CD4-positive, CD25-positive, alpha-beta regulatory T cell (primary cell): ENCODE data around the gene ZMYND15. TPM values are rescaled to one million over a fixed set of nuclear protein-coding genes. Genes with fewer than 3 reads are reported as not detected.
A peak's percentile ranks its signal among the peaks of the same experiment; 100 is the strongest.

Experiments used
- ATAC-seq, 2 donors: fragments of 150-1000 bp; cut with Tn5 transposase; one replicate each; pipeline ENCODE4 v1.10.0; 2021; ENCODE audit warnings: low read depth in 2 of 2, moderate number of reproducible peaks in 2 of 2, moderate library complexity in 1 of 2
- DNase-seq, 3 donors: peaks; one replicate each; pipeline versions ENCODE4 v3.0.0 to v3.0.0-alpha.2; 2012 to 2022; ENCODE audit warnings: mixed read lengths in 1 of 3
- H3K27ac ChIP-seq: one replicate; pipeline ENCODE4 v1.7.0; 2013; ENCODE audit warnings: mild to moderate bottlenecking, low read length; ENCODE audit not compliant: insufficient read depth, poor library complexity, severe bottlenecking
- H3K27me3 ChIP-seq: one replicate; pipeline ENCODE4 v1.7.0; 2013; ENCODE audit warnings: low read length; ENCODE audit not compliant: control insufficient read depth, insufficient read depth
- H3K36me3 ChIP-seq: one replicate; pipeline ENCODE4 v1.7.0; 2013; ENCODE audit warnings: mild to moderate bottlenecking, low read length, moderate library complexity; ENCODE audit not compliant: control insufficient read depth, insufficient read depth
- H3K4me1 ChIP-seq: 2 replicates; pipeline ENCODE4 v1.7.0; 2013; ENCODE audit warnings: mild to moderate bottlenecking, low read length; ENCODE audit not compliant: insufficient read depth, control insufficient read depth, poor library complexity, severe bottlenecking
- H3K4me3 ChIP-seq: one replicate; pipeline ENCODE4 v1.7.0; 2013; ENCODE audit warnings: low read depth, mild to moderate bottlenecking, low read length, moderate library complexity
- H3K9me3 ChIP-seq, 2 experiments: 1 replicate in 1 of 2; 2 replicates in 1 of 2; pipeline ENCODE4 v1.7.0; 2013; ENCODE audit warnings: low read length in 2 of 2, mild to moderate bottlenecking in 1 of 2, moderate library complexity in 1 of 2; ENCODE audit not compliant: control insufficient read depth in 2 of 2
- H3K27ac Mint-ChIP-seq, 3 donors: one replicate each; pipeline ENCODE4 v1.8.0; 2020 to 2022; ENCODE audit warnings: mild to moderate bottlenecking in 3 of 3, mixed read lengths in 3 of 3, moderate library complexity in 2 of 3
- H3K27me3 Mint-ChIP-seq: one replicate; pipeline ENCODE4 v1.8.0; 2022; ENCODE audit warnings: mild to moderate bottlenecking, mixed read lengths
- H3K36me3 Mint-ChIP-seq: one replicate; pipeline ENCODE4 v1.8.0; 2020; ENCODE audit warnings: mixed read lengths
- H3K4me1 Mint-ChIP-seq, 4 donors: one replicate each; pipeline ENCODE4 v1.8.0; 2020 to 2022; ENCODE audit warnings: mixed read lengths in 4 of 4, mild to moderate bottlenecking in 1 of 4
- H3K4me3 Mint-ChIP-seq, 4 donors: one replicate each; pipeline ENCODE4 v1.8.0; 2020 to 2022; ENCODE audit warnings: mild to moderate bottlenecking in 4 of 4, mixed read lengths in 4 of 4, moderate library complexity in 3 of 4
- H3K9me3 Mint-ChIP-seq, 7 donors: one replicate each; pipeline ENCODE4 v1.8.0; 2020 to 2022; ENCODE audit warnings: mixed read lengths in 7 of 7, mild to moderate bottlenecking in 3 of 7, moderate library complexity in 2 of 7
- polyA plus RNA-seq, 4 donors: library from polyadenylated mRNA; unstranded; fragments of 300-500 nt; fragmentation: Illumina TruSeq; gene quantifications; one replicate each; pipeline ENCODE4 v1.2.3, GENCODE V29; 2021
- total RNA-seq: library from RNA; stranded (reverse); gene quantifications from one replicate; pipeline ENCODE4 v1.2.3, GENCODE V29; 2022

ZMYND15 gene
- total and polyA plus RNA-seq, 5 donors from 2014 or later, result 1.0 TPM; not detected in 4

DNA sequence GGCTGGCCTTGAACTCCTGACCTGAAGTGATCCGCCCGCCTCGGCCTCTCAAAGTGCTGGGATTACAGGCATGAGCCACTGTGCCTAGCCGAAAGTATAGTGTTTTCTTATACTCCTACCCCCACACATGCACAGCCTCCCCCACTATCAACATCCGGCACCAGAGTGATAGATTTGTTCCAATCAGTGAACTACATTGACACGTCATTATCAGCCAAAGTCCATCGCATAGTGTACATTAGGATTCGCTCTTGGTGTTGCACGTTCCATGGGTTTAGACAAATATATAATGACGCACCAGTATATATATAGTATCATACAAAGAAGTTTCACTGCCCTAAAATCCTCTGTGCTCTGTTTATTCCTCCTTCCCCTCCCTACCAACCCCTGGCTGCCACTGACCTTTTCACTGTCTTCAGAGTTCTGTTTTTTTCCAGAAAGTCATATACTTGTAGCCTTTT, 20.2 kb downstream of the ZMYND15 start:
- H3K9me3 ChIP-seq, result no peaks in the 10 kb centered on the region
- no peak overlapping the region for H3K27ac ChIP-seq
- no peak overlapping the region for H3K4me3 ChIP-seq
- H3K27me3 ChIP-seq, result no peaks in the 10 kb centered on the region
- no peak overlapping the region for H3K27ac Mint-ChIP-seq
- no peaks in the 10 kb centered on the region for H3K4me1 ChIP-seq
- H3K27me3 Mint-ChIP-seq, result peaks cover 49% of the 10 kb centered on the region
- no peak for DNase-seq
- H3K4me3 Mint-ChIP-seq, result no peak overlapping the region
- no peaks in the 10 kb centered on the region for H3K4me1 Mint-ChIP-seq
- H3K9me3 Mint-ChIP-seq, result no peaks in the 10 kb centered on the region
- ATAC-seq, result no peak
- no peaks in the 10 kb centered on the region for H3K36me3 ChIP-seq
- no peaks in the 10 kb centered on the region for H3K36me3 Mint-ChIP-seq

- ATAC-seq (no peak), DNase-seq (no peak)
- no peak overlapping the region for H3K4me3 ChIP-seq
- H3K27me3 ChIP-seq, result no peaks in the 10 kb centered on the region
- Mint-ChIP-seq H3K4me3 (no peak overlapping the region), H3K36me3 (no peaks in the 10 kb centered on the region), H3K27ac (no peak overlapping the region), H3K9me3 (no peaks in the 10 kb centered on the region), H3K4me1 (no peaks in the 10 kb centered on the region), H3K27me3 (peaks cover 25% of the 10 kb centered on the region)
- H3K9me3 ChIP-seq, result no peaks in the 10 kb centered on the region
- no peak overlapping the region for H3K27ac ChIP-seq
- H3K4me1 ChIP-seq, result no peaks in the 10 kb centered on the region
- no peaks in the 10 kb centered on the region for H3K36me3 ChIP-seq
Measured at GRCh38 chr17:4764595-4764994, 25.0 kb downstream of the ZMYND15 start.

DNA sequence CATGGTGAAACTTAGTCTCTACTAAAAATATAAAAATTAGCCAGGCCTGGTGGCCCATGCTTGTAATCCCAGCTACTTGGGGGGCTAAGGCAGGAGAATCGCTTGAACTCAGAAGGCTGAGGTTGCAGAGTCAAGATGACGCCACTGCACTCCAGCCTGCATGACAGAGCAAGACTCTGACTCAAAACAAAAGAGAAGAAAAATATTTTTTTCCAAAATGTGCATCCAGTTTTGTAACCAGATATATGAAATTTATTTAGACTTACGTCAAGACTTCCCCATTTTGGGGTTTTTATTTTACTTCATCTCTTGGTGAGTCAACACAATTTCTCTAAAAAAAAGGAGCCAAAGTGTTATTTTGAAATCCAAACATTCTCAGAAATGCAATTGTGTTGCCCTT, 26.6 kb downstream of the ZMYND15 start:
- DNase-seq (no peak), ATAC-seq (no peak)
- H3K9me3 Mint-ChIP-seq, result no peaks in the 10 kb centered on the region
- no peak overlapping the region for H3K27ac Mint-ChIP-seq
- no peak overlapping the region for H3K4me3 ChIP-seq
- no peaks in the 10 kb centered on the region for H3K27me3 ChIP-seq
- H3K9me3 ChIP-seq, result no peaks in the 10 kb centered on the region
- H3K4me1 Mint-ChIP-seq, result peaks cover 0 to 2% (median under 1%) of the 10 kb centered on the region in 4 donors
- no peaks in the 10 kb centered on the region for H3K36me3 Mint-ChIP-seq
- H3K27ac ChIP-seq, result no peak overlapping the region
- H3K4me1 ChIP-seq, result no peaks in the 10 kb centered on the region
- peaks cover 13% of the 10 kb centered on the region for H3K27me3 Mint-ChIP-seq
- H3K4me3 Mint-ChIP-seq, result no peak overlapping the region
- no peaks in the 10 kb centered on the region for H3K36me3 ChIP-seq

GRCh38 chr17:4766723-4767122, 27.1 kb downstream of the ZMYND15 start:
- Histone ChIP-seq H3K27me3 (no peaks in the 10 kb centered on the region), H3K4me3 (no peak overlapping the region), H3K9me3 (no peaks in the 10 kb centered on the region), H3K4me1 (peaks cover 4% of the 10 kb centered on the region), H3K27ac (no peak overlapping the region), H3K36me3 (no peaks in the 10 kb centered on the region)
- ATAC-seq, result no peak
- no peak for DNase-seq
- Mint-ChIP-seq H3K27me3 (peaks cover 12% of the 10 kb centered on the region), H3K4me1 (peaks cover 0 to 7% (median 4%) of the 10 kb centered on the region in 4 donors), H3K36me3 (no peaks in the 10 kb centered on the region), H3K27ac (no peak overlapping the region), H3K4me3 (no peak overlapping the region), H3K9me3 (no peaks in the 10 kb centered on the region)

DNA sequence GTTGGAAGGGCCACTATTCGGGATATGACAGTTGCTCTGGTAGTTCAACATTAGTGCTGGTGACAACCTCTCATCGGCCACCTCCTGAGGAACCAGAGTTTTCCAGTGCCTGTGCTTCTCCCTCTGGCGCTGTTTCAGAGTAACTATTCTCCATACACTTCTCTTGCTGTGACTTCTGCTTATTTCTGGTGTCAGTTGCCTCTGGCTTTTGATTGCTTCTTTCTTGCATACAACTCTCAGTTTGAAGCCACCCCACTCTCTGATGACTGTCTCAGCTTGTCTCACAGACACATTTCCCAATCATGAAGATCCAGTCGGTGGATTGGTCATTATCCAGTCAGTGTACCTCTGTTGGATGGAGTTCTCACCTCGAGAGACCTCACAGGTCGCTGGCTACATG, 28.7 kb downstream of the ZMYND15 start:
- Histone ChIP-seq H3K4me3 (no peak overlapping the region), H3K9me3 (no peaks in the 10 kb centered on the region), H3K27ac (no peak overlapping the region), H3K36me3 (no peaks in the 10 kb centered on the region), H3K27me3 (no peaks in the 10 kb centered on the region), H3K4me1 (peaks cover 5% of the 10 kb centered on the region)
- Mint-ChIP-seq H3K4me3 (no peak overlapping the region), H3K9me3 (no peaks in the 10 kb centered on the region), H3K4me1 (peaks cover 0 to 9% (median 6%) of the 10 kb centered on the region in 4 donors), H3K36me3 (no peaks in the 10 kb centered on the region), H3K27ac (peak overlapping the region in 1 of 3 donors; percentile 58), H3K27me3 (peaks cover 8% of the 10 kb centered on the region)
- ATAC-seq, result no peak
- no peak for DNase-seq

DNA sequence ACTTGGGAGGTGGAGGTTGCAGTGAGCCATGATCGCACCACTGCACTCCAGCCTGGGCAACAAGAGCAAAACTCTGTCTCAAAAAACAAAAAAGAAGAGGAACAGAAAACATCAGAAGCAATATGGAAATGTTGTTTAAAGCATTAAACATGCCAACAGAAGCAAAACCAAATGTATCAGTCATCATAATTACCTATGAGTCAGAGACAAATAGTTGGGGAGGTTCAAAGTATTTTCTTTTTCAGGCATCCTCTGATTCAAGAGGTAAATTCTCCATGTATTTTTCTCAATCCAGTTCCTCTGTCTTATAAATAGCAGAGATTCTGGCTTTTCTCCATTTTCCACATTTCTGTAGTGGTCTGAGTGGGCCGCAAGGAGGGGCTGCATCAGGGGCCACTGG, 30.0 kb downstream of the ZMYND15 start:
- H3K27ac ChIP-seq, result no peak overlapping the region

GRCh38 chr17:4771519-4772234, 32.0 kb downstream of the ZMYND15 start, which contains the start of gene TM4SF5:
Gene TM4SF5, plus strand, starts transcription at chr17:4771886. Its CDS starts 37 bp downstream, at chr17:4771923.
- ATAC-seq (peak; percentile 45 to 87), DNase-seq (peak in 1 of 3 donors; percentile 76)
- Histone ChIP-seq H3K27me3 (no peaks in the 10 kb centered on the region), H3K9me3 (no peaks in the 10 kb centered on the region), H3K36me3 (no peaks in the 10 kb centered on the region), H3K4me1 (peaks cover 5% of the 10 kb centered on the region), H3K27ac (no peak within 1 kb of the TSS), H3K4me3 (no peak within 1 kb of the TSS)
- Mint-ChIP-seq H3K9me3 (peaks cover 0 to 1% (median 0%) of the 10 kb centered on the region in 7 donors), H3K4me1 (peaks cover 0 to 14% (median 6%) of the 10 kb centered on the region in 4 donors), H3K27me3 (peaks cover 12% of the 10 kb centered on the region), H3K27ac (peak within 1 kb of the TSS in 2 of 3 donors; percentile 17 to 75), H3K4me3 (no peak within 1 kb of the TSS), H3K36me3 (no peaks in the 10 kb centered on the region)

More for the DNA sequence above, 30.0 kb downstream of the ZMYND15 start:
- Mint-ChIP-seq H3K4me3 (no peak overlapping the region), H3K27ac (no peak overlapping the region), H3K4me1 (peaks cover 0 to 14% (median 6%) of the 10 kb centered on the region in 4 donors), H3K9me3 (no peaks in the 10 kb centered on the region), H3K36me3 (no peaks in the 10 kb centered on the region), H3K27me3 (peaks cover 8% of the 10 kb centered on the region)
- H3K36me3 ChIP-seq, result no peaks in the 10 kb centered on the region
- peaks cover 5% of the 10 kb centered on the region for H3K4me1 ChIP-seq
- H3K27me3 ChIP-seq, result no peaks in the 10 kb centered on the region
- H3K4me3 ChIP-seq, result no peak overlapping the region
- DNase-seq (no peak), ATAC-seq (no peak)
- H3K9me3 ChIP-seq, result no peaks in the 10 kb centered on the region

- H3K27me3 Mint-ChIP-seq, result peaks cover 18% of the 10 kb centered on the region
- no peak overlapping the region for H3K27ac Mint-ChIP-seq
- ATAC-seq (no peak), DNase-seq (no peak)
- Histone ChIP-seq H3K27ac (no peak overlapping the region), H3K27me3 (no peaks in the 10 kb centered on the region), H3K36me3 (no peaks in the 10 kb centered on the region), H3K9me3 (no peaks in the 10 kb centered on the region), H3K4me3 (no peak overlapping the region), H3K4me1 (peaks cover 5% of the 10 kb centered on the region)
- H3K4me1 Mint-ChIP-seq, result peaks cover 0 to 14% (median 6%) of the 10 kb centered on the region in 4 donors
- H3K36me3 Mint-ChIP-seq, result no peaks in the 10 kb centered on the region
- peaks cover 0 to 1% (median 0%) of the 10 kb centered on the region in 7 donors for H3K9me3 Mint-ChIP-seq
- H3K4me3 Mint-ChIP-seq, result no peak overlapping the region
Measured at GRCh38 chr17:4772235-4772613, 32.6 kb downstream of the ZMYND15 start.
